DMS 273 (cell line): Measurements from ENCODE around the gene MAP2K7.

ENCODE experiments used
- DNase-seq: peaks from one replicate; lab custom pipeline; 2025; ENCODE audit not compliant: unreplicated experiment; lab: John Stamatoyannopoulos, UW

The MAP2K7 gene

GRCh38 chr19:7918615-7919421 is 15.1 kb downstream of the MAP2K7 start:
- DNase-seq = no peak

- DNase-seq = peak; percentile 98
Measured at GRCh38 chr19:7919610-7920518, 16.2 kb downstream of the MAP2K7 start, which contains the start of gene SNAPC2. TSS of gene SNAPC2 (plus strand) at chr19:7920338. CDS start at chr19:7920367, 29 bp downstream.

GRCh38 chr19:7920519-7921301 is 17.0 kb downstream of the MAP2K7 start:
- peak; percentile 97 for DNase-seq

DNA sequence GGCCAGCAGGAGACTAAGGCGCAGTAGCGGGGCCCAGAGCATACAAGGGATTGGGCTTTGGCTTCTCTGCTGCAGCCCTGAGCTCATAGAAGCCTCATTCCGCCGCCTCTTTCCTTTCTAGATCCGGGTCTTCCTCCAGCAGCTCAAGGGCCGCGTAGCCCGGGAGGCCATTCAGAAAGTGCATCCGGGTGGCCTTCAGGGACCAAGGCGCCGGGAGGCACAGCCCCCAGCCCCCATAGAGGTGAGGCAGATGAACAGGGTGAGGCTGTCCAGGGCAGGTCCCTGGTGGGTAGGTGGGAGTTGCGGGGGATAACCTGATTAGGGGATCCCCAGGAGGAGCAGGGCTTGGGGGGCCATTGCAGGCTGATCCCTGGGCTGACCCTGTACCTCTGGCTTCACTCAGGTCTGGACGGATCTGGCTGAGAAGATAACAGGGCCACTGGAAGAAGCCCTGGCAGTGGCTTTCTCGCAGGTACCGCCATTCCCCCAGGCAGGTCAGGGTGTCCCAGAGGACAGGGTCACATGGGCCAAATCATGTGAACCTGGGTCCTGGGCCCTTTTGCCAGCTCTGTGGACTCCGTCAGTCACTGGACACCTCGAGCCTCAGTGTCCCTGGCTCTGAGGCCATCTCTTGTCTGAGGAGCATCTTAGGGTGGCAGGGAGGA is 17.8 kb downstream of the MAP2K7 start:
- DNase-seq = peak; percentile 75

DNA sequence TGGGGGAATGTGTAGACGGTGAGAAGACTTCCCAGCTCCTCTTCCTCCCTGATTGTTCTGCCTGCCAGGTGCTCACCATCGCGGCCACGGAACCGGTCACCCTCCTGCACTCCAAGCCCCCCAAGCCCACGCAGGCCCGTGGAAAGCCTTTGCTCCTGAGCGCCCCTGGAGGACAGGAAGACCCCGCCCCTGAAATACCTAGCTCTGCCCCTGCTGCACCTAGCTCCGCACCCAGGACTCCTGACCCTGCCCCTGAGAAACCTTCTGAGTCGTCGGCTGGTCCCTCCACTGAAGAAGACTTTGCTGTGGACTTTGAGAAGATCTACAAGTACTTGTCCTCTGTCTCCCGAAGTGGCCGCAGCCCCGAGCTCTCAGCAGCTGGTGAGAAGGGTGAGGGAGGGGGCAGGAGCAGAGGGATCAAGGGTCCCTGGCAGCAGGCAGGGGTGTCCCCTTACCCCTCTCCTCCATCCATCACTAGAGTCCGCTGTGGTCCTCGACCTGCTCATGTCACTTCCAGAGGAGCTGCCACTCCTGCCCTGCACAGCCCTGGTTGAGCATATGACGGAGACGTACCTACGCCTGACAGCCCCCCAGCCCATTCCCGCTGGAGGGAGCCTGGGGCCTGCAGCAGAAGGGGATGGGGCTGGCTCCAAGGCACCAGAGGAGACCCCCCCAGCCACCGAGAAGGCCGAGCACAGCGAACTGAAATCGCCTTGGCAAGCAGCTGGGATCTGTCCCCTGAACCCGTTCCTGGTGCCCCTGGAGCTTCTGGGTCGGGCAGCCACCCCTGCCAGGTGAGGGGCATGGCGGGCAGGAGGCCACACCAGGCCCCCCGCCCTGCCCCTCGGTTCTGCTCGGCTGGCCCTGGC is 18.5 kb downstream of the MAP2K7 start:
- no peak for DNase-seq

- no peak for DNase-seq
Measured at GRCh38 chr19:7922836-7923195, 19.1 kb downstream of the MAP2K7 start.

- DNase-seq = no peak
Measured at GRCh38 chr19:7923295-7924191, 19.9 kb downstream of the MAP2K7 start.

DNA sequence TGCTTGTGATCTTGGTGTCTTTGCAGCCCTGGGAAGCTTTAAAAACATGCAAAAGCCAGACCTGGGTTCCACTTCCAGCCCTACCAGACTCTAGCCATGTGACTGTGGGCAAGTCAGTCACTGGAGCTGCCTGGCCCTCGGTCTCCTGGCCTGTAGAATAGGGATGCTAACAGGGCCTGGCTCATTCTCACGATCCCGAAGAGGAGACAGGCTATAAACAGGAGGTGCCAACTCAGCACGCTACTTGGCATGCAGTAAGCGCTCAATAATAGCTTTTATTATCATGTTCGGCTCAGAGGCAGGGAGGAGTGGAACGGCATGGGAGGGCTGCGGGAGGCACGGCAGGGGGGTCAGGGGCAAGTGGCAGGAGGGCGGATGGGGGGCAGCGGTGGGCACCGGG is 20.6 kb downstream of the MAP2K7 start:
- peak; percentile 35 for DNase-seq

GRCh38 chr19:7924651-7925170 is 21.0 kb downstream of the MAP2K7 start:
- no peak for DNase-seq

GRCh38 chr19:7925171-7925851 is 21.6 kb downstream of the MAP2K7 start:
- peak; percentile 91 for DNase-seq

DNA sequence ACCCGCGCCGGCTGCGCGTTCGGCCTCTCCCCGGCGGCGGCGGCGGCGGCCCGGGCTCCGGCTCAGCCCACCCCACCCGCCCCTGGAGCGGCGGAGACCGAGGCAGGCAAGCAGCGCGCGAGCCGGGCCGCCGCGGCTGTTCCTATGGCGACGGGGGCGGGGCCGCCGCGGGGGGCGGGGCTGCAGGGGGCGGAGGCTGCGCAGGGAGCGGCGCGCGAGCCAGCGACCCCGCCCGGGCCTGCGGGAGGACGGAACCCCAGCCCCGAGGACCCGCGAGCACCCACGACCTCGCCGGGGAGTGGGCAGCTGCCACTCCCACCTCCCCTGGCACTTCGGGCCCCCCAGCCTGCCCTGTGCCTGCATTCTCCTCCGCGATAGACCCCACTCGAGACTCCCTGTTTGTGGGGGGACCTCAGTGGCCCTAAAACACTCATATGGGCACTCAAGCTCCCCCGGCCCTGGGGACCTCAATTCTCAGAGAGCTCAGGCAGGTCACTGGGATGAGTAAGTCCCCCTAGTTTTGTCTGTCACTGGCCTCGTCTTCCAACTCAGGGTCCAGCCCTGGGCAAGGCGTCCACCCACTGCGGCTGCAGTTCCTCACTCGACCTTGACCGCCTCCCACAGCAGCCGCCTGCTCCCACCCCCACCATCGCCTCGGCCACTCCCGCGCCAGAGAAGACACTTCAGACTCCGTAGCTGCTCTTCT is 22.5 kb downstream of the MAP2K7 start, which contains the start of gene CTXN1:
TSS of gene CTXN1 (minus strand) at position 115 of the 706 bp plus-strand sequence. CDS start 597 bp downstream, outside the sequence.
- DNase-seq = peak; percentile 87

DNA sequence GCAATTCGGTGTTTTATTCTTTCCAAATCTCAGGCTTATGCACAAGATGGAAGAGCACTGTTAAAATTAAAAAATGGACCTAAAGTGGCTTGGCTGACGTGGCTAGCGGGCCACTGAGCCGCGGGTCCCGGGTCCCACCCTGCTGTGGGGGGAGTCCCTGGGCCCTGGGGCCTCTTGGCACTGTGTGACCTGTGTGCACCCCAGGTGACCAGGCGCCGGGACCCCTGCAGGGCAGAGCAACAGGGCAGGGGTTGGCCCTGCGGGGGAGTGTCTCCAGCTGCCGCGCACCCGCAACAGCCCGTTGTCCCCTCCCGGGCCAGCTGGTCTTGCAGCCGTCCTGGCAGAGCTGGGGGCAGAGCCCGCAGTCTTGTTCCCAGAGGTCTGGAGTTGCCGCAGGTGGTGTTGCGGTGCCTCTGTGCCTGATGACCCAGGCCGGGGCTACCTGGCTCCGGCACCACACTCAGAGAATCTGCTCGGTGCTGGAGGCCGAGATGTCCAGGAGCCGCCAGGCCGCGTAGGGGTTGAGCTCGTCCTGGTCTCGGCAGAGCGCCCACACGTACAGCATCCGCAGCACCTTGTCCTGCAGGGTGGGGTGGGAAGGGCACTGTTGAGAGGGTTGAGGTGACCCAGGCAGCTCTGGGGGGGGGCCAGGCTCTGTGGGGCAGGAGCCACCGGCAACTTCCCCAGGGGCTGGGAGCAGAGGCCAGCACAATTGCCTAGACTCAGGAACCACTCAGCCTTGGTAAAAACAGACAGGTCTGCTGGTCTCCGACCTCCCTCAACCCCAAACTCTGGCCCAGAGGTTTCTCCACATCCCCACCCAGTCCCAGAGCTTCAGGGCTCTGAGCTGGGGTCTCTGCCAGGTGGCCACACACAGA is 23.3 kb downstream of the MAP2K7 start:
- peak; percentile 77 for DNase-seq

DNA sequence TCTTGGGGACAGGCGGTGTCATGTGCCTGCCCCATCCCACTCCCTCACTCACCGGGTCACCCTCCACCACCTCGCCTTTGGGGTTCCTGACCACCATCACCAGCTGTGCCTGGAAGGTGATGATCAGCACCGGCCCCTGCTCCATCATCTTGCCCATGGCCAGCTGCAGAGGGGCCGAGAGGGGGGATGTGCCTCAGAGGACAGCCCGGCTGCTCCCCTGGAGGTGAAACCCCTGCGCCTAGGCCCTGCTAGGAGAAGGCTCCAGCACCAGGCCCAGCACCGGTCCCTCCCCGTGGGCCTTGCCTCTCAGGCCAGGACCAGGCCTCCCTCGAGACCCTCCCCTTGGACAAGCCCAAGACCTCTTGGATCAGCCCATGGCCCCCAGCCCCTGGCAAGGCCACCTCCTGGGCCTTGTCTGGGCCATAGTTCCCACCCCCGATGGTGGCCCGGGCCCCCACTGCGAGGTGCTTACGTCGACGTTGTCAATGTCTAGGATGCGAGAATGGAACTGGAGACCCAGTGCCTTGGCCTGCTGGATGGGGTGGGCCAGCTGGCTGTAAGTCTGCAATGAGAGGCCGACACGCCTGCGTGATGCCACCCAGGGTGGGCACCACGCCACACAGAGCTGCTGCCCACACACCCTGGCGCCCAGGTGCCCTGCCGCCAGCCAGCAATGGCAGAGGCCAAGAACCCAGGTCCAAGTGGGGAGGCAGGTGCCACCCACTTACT is 24.1 kb downstream of the MAP2K7 start:
- peak; percentile 45 for DNase-seq

DNA sequence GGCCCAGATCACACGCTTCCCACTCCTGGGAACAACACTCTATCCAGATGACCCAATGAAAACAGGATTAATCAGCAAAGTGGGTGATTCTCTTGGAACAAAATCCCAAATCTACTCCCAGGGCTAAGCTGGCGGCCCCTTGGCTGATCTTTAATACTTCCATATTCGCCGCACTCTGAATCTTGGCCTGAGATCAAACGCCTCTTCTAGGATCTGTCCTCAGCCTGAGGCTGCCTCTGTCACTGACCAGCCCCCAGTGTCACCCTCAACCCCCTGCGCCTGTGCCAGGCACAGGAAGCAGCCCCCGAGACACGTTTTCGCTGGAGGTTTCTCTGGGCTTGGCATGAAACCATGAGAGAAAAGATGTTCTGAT is 24.6 kb downstream of the MAP2K7 start:
- peak; percentile 45 for DNase-seq
